Urinary bladder (tissue), 4 donors: Measurements from ENCODE around the gene HADH. TPM values are rescaled to one million over a fixed set of nuclear protein-coding genes. Genes with fewer than 3 reads are reported as not detected.

Experiments used
- DNase-seq: peaks from one replicate; pipeline ENCODE4 v3.0.0-alpha.2; 2015; ENCODE audit errors: extremely low spot score
- H3K27ac ChIP-seq: one replicate; pipeline ENCODE4 v1.5.1; 2013; ENCODE audit warnings: low read depth, mild to moderate bottlenecking, moderate library complexity
- H3K36me3 ChIP-seq: one replicate; pipeline ENCODE4 v1.6.1; 2013; ENCODE audit warnings: mild to moderate bottlenecking, moderate library complexity; ENCODE audit not compliant: insufficient read depth
- H3K4me1 ChIP-seq: one replicate; pipeline ENCODE4 v1.6.1; 2013; ENCODE audit warnings: mild to moderate bottlenecking, moderate library complexity; ENCODE audit not compliant: insufficient read depth
- H3K4me3 ChIP-seq: one replicate; pipeline ENCODE4 v1.5.1; 2013; ENCODE audit warnings: low read depth, low read length
- WGBS: extraction: QIAGEN DNeasy Blood & Tissue Kit; methylation state at CpG from one replicate; pipeline ENCODE4 v1.1.7; 2013; 5-methylcytosine and 5-hydroxymethylcytosine counted together
- polyA plus RNA-seq: library from polyadenylated mRNA; stranded (reverse); fragments of 200-250 nt; gene quantifications from one replicate; pipeline ENCODE4 v1.2.3, GENCODE V29; 2013
- total RNA-seq: library from RNA; depleted of rRNA; stranded (reverse); fragments of >200 nt; gene quantifications from one replicate; pipeline ENCODE4 v1.2.3, GENCODE V29; 2014
- donor health status: healthy with polysubstance abuse.
- donor health status: healthy.

The HADH gene
- total and polyA plus RNA-seq, 2 donors, result 28.1 to 61.0 TPM

GRCh38 chr4:108030332-108030731, 40.6 kb downstream of the HADH start:
- H3K36me3 ChIP-seq, result peaks cover 2% of the 10 kb centered on the region
- DNase-seq, result no peak
- no peak overlapping the region for H3K4me3 ChIP-seq
- no peak overlapping the region for H3K27ac ChIP-seq
- H3K4me1 ChIP-seq, result no peaks in the 10 kb centered on the region
- 85% methylated on average over 2 of the region's 2 CpGs for WGBS

- WGBS, result 97% methylated on average over 4 of the region's 4 CpGs
- Histone ChIP-seq H3K4me3 (no peak overlapping the region), H3K4me1 (no peaks in the 10 kb centered on the region), H3K36me3 (peaks cover 2% of the 10 kb centered on the region), H3K27ac (no peak overlapping the region)
- DNase-seq, result no peak
Observed at GRCh38 chr4:108031427-108032083, 41.9 kb downstream of the HADH start.

GRCh38 chr4:108033348-108033747, 43.7 kb downstream of the HADH start:
- Histone ChIP-seq H3K4me1 (no peaks in the 10 kb centered on the region), H3K27ac (no peak overlapping the region), H3K36me3 (peaks cover 2% of the 10 kb centered on the region), H3K4me3 (no peak overlapping the region)
- no peak for DNase-seq

GRCh38 chr4:108034565-108034964, 44.9 kb downstream of the HADH start:
- Histone ChIP-seq H3K36me3 (peaks cover 2% of the 10 kb centered on the region), H3K27ac (no peak overlapping the region)

GRCh38 chr4:108035691-108036090, 46.0 kb downstream of the HADH start:
- Histone ChIP-seq H3K27ac (no peak overlapping the region), H3K4me3 (no peak overlapping the region), H3K36me3 (peaks cover 2% of the 10 kb centered on the region), H3K4me1 (no peaks in the 10 kb centered on the region)
- DNase-seq, result no peak
- WGBS, result 88% methylated on average over 6 of the region's 6 CpGs

More at GRCh38 chr4:108034565-108034964, 44.9 kb downstream of the HADH start:
- DNase-seq, result no peak
- Histone ChIP-seq H3K4me1 (no peaks in the 10 kb centered on the region), H3K4me3 (no peak overlapping the region)
- WGBS, result 81% methylated on average over 7 of the region's 7 CpGs

- Histone ChIP-seq H3K4me3 (no peak overlapping the region), H3K4me1 (no peaks in the 10 kb centered on the region), H3K36me3 (peaks cover 2% of the 10 kb centered on the region), H3K27ac (no peak overlapping the region)
- no peak for DNase-seq
- WGBS, result 79% methylated on average over 7 of the region's 7 CpGs
Observed at GRCh38 chr4:108036213-108036612, 46.5 kb downstream of the HADH start.

GRCh38 chr4:108037884-108038283, 48.2 kb downstream of the HADH start:
- Histone ChIP-seq H3K4me1 (no peaks in the 10 kb centered on the region), H3K4me3 (no peak overlapping the region)
- WGBS, result 86% methylated on average over 2 of the region's 2 CpGs

GRCh38 chr4:108042927-108043326, 53.2 kb downstream of the HADH start:
- Histone ChIP-seq H3K36me3 (no peaks in the 10 kb centered on the region), H3K4me3 (no peak overlapping the region), H3K4me1 (no peaks in the 10 kb centered on the region), H3K27ac (no peak overlapping the region)
- WGBS, result 92% methylated on average over 3 of the region's 3 CpGs
- no peak for DNase-seq

More at GRCh38 chr4:108037884-108038283, 48.2 kb downstream of the HADH start:
- no peak for DNase-seq
- Histone ChIP-seq H3K36me3 (peaks cover 2% of the 10 kb centered on the region), H3K27ac (no peak overlapping the region)

GRCh38 chr4:108043526-108043925, 53.8 kb downstream of the HADH start:
- no peaks in the 10 kb centered on the region for H3K36me3 ChIP-seq
- no peak overlapping the region for H3K4me3 ChIP-seq
- H3K4me1 ChIP-seq, result no peaks in the 10 kb centered on the region
- 70% methylated on average over 5 of the region's 5 CpGs for WGBS
- no peak for DNase-seq
- no peak overlapping the region for H3K27ac ChIP-seq

- WGBS, result 59% methylated on average over 9 of the region's 9 CpGs
- H3K36me3 ChIP-seq, result no peaks in the 10 kb centered on the region
- no peaks in the 10 kb centered on the region for H3K4me1 ChIP-seq
- no peak for DNase-seq
- no peak overlapping the region for H3K4me3 ChIP-seq
- H3K27ac ChIP-seq, result no peak overlapping the region
Observed at GRCh38 chr4:108044951-108045686, 55.4 kb downstream of the HADH start.

GRCh38 chr4:108045687-108046024, 56.0 kb downstream of the HADH start:
- DNase-seq, result no peak
- Histone ChIP-seq H3K4me3 (no peak overlapping the region), H3K36me3 (no peaks in the 10 kb centered on the region), H3K4me1 (no peaks in the 10 kb centered on the region), H3K27ac (no peak overlapping the region)
- WGBS, result 28% methylated on average over 3 of the region's 3 CpGs

- no peak overlapping the region for H3K4me3 ChIP-seq
- WGBS, result 82% methylated on average over 2 of the region's 2 CpGs
- no peaks in the 10 kb centered on the region for H3K4me1 ChIP-seq
- no peak for DNase-seq
- H3K36me3 ChIP-seq, result no peaks in the 10 kb centered on the region
- no peak overlapping the region for H3K27ac ChIP-seq
Observed at GRCh38 chr4:108047199-108047598, 57.5 kb downstream of the HADH start.

GRCh38 chr4:108048157-108048556, 58.5 kb downstream of the HADH start:
- no peak overlapping the region for H3K4me3 ChIP-seq
- no peaks in the 10 kb centered on the region for H3K36me3 ChIP-seq
- DNase-seq, result no peak
- H3K4me1 ChIP-seq, result no peaks in the 10 kb centered on the region
- 85% methylated on average over 6 of the region's 6 CpGs for WGBS
- H3K27ac ChIP-seq, result no peak overlapping the region

- DNase-seq, result no peak
- no peaks in the 10 kb centered on the region for H3K36me3 ChIP-seq
- no peaks in the 10 kb centered on the region for H3K4me1 ChIP-seq
- no peak overlapping the region for H3K27ac ChIP-seq
- no peak overlapping the region for H3K4me3 ChIP-seq
- WGBS, result 92% methylated on average over 7 of the region's 7 CpGs
Observed at GRCh38 chr4:108048997-108049396, 59.3 kb downstream of the HADH start.
